ENCODE data around the gene CARS1.

DNA sequence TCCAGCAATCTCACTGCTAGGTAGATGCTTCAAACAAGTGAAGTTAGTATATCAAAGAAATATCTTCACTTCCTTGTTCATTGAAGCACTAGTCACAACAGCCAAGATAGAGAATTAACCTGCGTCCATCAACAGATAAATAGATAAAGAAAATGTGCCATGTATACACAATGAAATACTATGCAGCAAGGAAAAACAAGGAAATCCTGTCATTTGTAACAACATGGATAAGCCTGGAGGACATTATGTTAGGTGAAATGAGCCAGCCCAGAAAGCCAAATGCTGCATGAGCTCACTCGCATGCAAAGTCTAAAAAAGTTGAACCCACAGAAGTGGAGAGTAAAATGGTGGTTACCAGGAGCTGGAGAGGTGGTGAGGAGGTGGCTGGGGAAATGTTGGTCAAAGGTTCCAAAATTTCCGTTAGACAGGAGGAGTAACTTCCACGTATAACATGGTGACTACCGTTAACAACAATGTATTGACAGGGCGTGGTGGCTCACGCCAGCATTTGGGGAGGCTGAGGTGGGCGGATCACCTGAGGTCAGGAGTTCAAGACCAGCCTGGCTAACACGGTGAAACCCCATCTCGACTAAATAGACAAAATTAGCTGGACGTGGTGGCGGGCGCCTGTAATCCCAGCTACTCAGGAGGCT is 23.6 kb upstream of the CARS1 start:
- no peak for TF ChIP-seq CTCF (IDR thresholded peaks at IDR 0.05)
- TF ChIP-seq POLR2AphosphoS5 (IDR thresholded peaks at IDR 0.05; ENCODE audit: low read depth, low read length) = no peak
- TF ChIP-seq TCF7L2 (IDR thresholded peaks at IDR 0.05; ENCODE audit: low read depth, low read length) = no peak
- no peak for TF ChIP-seq SIN3A (IDR thresholded peaks at IDR 0.05; ENCODE audit: borderline replicate concordance, insufficient read depth, low read depth, low read length)
